Esophagus squamous epithelium (tissue), 4 donors: ENCODE results near the gene NELFCD.

Experiments
- POLR2A ChIP-seq, 4 donors: fragments of 450-650 bp; IDR thresholded peaks; one replicate each; pipeline ENCODE4 v1.6.1; 2017; ENCODE audit warnings: antibody characterized with exemption in 4 of 4, mild to moderate bottlenecking in 4 of 4, moderate library complexity in 3 of 4
- TF ChIP-seq, protein P1 (sequence below), 6 experiments: fragments of 450-650 bp in 4 of 6; fragments of 200-600 bp in 2 of 6; sonication (generic) in 2 of 6; IDR thresholded peaks; one replicate each; pipeline ENCODE4 v1.5.1; 2016 to 2019; ENCODE audit warnings: antibody characterized with exemption in 6 of 6, mild to moderate bottlenecking in 4 of 6, moderate library complexity in 4 of 6

DNA sequence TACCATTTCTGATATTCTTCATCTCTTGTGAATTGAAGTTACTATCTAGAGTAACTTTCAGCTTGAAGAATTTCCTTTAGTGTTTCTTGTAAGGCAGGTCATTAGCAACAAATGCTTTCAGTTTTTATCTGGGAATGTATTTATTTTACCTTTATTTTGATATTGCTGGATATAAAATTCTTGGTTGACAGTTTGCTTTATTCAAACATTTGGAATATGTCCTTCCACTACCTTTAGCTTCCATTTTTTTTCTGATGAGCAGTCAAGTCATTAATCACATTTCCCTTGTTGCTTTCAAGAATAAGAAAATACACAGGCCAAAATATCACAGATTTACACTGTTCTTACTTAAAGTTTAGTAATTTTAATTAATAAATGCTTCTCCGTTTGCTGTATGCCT lies 5.7 kb upstream of the NELFCD start:
- TF ChIP-seq, protein P1, sequence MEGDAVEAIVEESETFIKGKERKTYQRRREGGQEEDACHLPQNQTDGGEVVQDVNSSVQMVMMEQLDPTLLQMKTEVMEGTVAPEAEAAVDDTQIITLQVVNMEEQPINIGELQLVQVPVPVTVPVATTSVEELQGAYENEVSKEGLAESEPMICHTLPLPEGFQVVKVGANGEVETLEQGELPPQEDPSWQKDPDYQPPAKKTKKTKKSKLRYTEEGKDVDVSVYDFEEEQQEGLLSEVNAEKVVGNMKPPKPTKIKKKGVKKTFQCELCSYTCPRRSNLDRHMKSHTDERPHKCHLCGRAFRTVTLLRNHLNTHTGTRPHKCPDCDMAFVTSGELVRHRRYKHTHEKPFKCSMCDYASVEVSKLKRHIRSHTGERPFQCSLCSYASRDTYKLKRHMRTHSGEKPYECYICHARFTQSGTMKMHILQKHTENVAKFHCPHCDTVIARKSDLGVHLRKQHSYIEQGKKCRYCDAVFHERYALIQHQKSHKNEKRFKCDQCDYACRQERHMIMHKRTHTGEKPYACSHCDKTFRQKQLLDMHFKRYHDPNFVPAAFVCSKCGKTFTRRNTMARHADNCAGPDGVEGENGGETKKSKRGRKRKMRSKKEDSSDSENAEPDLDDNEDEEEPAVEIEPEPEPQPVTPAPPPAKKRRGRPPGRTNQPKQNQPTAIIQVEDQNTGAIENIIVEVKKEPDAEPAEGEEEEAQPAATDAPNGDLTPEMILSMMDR (IDR thresholded peaks at IDR 0.05): no peak
- no peak for TF ChIP-seq POLR2A (IDR thresholded peaks at IDR 0.05)
